ENCODE results near the gene ALDOA. TPM values are rescaled to one million over a fixed set of nuclear protein-coding genes. Genes with fewer than 3 reads are reported as not detected.

ALDOA gene
- total RNA-seq, 2 donors from 2014 or later, result 857 to 918 TPM

DNA sequence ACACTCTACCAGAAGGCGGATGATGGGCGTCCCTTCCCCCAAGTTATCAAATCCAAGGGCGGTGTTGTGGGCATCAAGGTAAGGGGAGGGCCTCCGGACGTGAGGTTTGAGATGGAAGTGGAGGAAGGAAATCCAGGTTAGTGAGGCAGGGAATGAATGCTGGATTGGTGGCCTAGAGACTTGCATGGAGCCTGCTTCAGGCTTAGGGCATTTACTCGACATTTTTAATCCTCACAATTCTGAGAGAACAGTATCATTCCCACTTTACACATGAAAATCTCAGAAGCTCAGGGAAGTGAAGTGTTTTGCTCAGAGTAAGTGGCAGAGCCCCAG, 2.0 kb downstream of the ALDOA start:
- Mint-ChIP-seq H3K27me3 (ENCODE audit: low read depth) (no peaks in the 10 kb centered on the region), H3K9me3 (no peaks in the 10 kb centered on the region), H3K27ac (peak overlapping the region; percentile 89), H3K4me1 (ENCODE audit: low read depth) (peaks cover 45% of the 10 kb centered on the region), H3K4me3 (peak overlapping the region; percentile 99 to 100), H3K36me3 (ENCODE audit: insufficient read depth in 2 of 2) (peaks cover 24 to 45% of the 10 kb centered on the region in 2 donors)
- DNase-seq (no peak), ATAC-seq (replicated peaks in 1 of 2) (no peak)

DNA sequence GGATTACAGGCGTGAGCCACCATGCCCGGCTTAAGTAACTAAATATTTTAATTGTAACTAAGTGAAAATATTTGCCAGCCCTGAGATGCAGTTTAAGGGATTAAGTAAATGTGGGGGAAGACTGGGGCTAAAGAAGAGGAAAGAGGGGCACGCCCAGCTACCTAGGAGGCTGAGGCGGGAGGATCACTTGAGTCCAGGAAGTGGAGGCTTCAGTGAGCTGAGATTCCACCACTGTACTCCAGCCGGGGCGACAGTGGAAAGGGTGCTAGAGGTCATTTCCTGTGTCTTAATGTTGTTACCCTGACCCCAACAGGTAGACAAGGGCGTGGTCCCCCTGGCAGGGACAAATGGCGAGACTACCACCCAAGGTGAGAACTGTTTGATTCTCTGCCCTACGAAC, 2.8 kb downstream of the ALDOA start:
- ATAC-seq (replicated peaks in 1 of 2), result no peak
- H3K4me3 Mint-ChIP-seq, result no peak overlapping the region
- H3K9me3 Mint-ChIP-seq, result no peaks in the 10 kb centered on the region
- peaks cover 43% of the 10 kb centered on the region for H3K4me1 Mint-ChIP-seq (ENCODE audit: low read depth)
- peak overlapping the region; percentile 76 for H3K27ac Mint-ChIP-seq
- no peak for DNase-seq
- H3K36me3 Mint-ChIP-seq (ENCODE audit: insufficient read depth in 2 of 2), result peaks cover 24 to 45% of the 10 kb centered on the region in 2 donors
- H3K27me3 Mint-ChIP-seq (ENCODE audit: low read depth), result no peaks in the 10 kb centered on the region

DNA sequence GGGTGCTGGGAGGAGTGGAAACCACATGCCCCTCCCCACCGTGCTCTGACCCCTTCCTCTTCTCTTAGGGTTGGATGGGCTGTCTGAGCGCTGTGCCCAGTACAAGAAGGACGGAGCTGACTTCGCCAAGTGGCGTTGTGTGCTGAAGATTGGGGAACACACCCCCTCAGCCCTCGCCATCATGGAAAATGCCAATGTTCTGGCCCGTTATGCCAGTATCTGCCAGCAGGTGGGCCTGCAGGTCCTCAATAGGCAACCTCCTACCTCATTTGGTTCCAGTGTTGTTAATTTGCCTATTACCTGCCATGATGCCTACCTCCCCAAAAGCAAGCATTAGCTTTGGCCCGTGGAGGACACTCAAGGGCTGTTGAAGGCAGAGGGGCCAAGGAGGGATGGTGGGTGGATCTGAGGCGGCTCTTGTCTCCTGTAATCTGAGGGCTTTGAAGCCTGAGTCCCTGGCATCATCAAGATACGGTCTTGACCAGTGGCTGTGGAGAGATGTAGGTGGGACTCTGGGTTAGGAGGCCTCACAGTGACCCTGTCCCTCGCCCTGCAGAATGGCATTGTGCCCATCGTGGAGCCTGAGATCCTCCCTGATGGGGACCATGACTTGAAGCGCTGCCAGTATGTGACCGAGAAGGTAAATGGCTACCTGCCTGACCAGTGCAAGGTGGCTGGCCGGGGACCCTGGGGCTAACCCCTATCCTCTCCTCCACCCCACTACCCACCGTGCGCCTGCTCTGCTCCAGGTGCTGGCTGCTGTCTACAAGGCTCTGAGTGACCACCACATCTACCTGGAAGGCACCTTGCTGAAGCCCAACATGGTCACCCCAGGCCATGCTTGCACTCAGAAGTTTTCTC, 3.4 kb downstream of the ALDOA start:
- peak overlapping the region; percentile 76 for H3K27ac Mint-ChIP-seq
- no peaks in the 10 kb centered on the region for H3K9me3 Mint-ChIP-seq
- peaks cover 37% of the 10 kb centered on the region for H3K4me1 Mint-ChIP-seq (ENCODE audit: low read depth)
- peak overlapping the region in 1 of 2 donors; percentile 25 for H3K4me3 Mint-ChIP-seq
- DNase-seq (peak; percentile 47 to 67), ATAC-seq (replicated peaks in 1 of 2) (no peak)
- H3K36me3 Mint-ChIP-seq (ENCODE audit: insufficient read depth in 2 of 2), result peaks cover 24 to 46% of the 10 kb centered on the region in 2 donors
- H3K27me3 Mint-ChIP-seq (ENCODE audit: low read depth), result no peaks in the 10 kb centered on the region

DNA sequence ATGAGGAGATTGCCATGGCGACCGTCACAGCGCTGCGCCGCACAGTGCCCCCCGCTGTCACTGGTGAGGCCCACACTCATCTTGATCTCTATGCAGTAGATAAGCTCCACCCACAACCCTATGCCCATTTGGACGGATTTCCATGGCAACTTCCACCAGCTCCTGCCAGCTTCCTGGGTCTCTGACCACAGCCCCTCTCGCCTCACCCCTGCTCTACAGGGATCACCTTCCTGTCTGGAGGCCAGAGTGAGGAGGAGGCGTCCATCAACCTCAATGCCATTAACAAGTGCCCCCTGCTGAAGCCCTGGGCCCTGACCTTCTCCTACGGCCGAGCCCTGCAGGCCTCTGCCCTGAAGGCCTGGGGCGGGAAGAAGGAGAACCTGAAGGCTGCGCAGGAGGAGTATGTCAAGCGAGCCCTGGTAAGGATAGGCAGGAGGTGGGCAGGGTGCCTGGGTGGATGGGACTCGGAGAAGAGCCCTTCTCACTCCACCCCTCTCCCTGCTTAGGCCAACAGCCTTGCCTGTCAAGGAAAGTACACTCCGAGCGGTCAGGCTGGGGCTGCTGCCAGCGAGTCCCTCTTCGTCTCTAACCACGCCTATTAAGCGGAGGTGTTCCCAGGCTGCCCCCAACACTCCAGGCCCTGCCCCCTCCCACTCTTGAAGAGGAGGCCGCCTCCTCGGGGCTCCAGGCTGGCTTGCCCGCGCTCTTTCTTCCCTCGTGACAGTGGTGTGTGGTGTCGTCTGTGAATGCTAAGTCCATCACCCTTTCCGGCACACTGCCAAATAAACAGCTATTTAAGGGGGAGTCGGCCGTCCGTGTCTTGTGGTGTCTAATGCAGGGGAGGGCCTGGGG, 4.3 kb downstream of the ALDOA start:
- no peak for DNase-seq
- Mint-ChIP-seq H3K36me3 (ENCODE audit: insufficient read depth in 2 of 2) (peaks cover 24 to 43% of the 10 kb centered on the region in 2 donors), H3K9me3 (no peaks in the 10 kb centered on the region), H3K27ac (peak overlapping the region; percentile 47), H3K4me3 (peak overlapping the region in 1 of 2 donors; percentile 16), H3K27me3 (ENCODE audit: low read depth) (no peaks in the 10 kb centered on the region), H3K4me1 (ENCODE audit: low read depth) (peaks cover 41% of the 10 kb centered on the region)
- no peak for ATAC-seq (replicated peaks in 1 of 2)

DNA sequence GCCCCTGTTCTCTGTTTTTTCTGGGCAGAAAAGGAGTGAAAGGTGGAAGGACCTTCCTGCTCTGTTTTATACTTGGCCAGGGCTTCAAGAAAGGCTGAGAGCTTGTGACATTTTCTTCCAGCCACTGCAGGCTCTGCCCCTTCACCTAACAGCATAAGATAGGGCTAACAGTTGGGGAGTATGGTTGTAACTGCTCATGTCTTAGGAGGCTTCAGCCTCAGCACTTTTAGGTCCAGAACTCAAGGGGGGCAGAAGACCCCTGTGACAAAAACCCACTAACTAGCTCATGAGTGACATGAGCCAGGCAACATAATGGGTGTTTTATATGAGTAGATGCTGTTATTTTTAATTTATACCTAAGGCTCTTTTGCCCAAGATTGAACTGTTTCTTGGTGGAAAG, 4.9 kb downstream of the ALDOA start:
- ATAC-seq (replicated peaks in 1 of 2) (no peak), DNase-seq (no peak)
- Mint-ChIP-seq H3K36me3 (ENCODE audit: insufficient read depth in 2 of 2) (peaks cover 23 to 43% of the 10 kb centered on the region in 2 donors), H3K27ac (no peak overlapping the region), H3K4me3 (no peak overlapping the region), H3K4me1 (ENCODE audit: low read depth) (peaks cover 45% of the 10 kb centered on the region), H3K27me3 (ENCODE audit: low read depth) (no peaks in the 10 kb centered on the region), H3K9me3 (no peaks in the 10 kb centered on the region)

DNA sequence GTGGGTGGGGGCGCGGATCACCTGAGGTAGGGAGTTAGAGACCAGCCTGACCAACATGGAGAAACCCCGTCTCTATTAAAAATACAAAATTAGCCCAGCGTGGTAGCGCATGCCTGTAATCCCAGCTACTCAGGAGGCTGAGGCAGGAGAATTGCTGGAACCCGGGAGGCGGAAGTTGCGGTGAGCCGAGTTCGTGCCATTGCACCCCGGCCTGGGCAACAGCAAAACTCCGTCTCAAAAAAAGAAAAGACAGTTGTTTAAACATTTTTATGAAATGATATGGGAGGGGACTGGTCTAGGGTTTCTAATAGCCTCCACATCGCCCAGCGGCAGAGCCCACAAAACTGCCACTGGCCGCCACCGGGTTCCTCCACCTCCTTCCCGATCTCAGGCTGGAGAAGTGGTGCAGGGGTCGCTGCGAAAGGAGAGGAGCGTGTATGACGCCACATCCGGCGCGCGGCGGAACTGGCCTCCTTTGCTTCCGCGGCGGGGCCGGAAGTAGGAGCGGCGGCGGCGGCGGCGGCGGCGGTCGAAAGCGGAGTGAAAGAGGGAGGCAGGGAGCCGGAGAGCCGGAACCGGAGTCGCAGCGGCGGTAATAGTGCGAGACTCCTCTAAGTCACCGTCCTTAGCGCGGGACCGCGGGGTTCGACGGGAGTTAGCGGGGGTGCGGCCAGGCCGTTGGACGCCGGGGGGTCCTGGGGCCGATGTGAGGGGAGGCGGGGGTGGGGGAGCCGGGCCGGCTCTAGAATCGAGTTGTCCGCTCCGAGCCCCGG, 10.1 kb downstream of the ALDOA start, which contains the start of gene PPP4C:
Gene PPP4C, plus strand, starts transcription at position 492 of the 773 bp plus-strand sequence. CDS start 384 bp downstream, outside the sequence.
- peak within 1 kb of the TSS; percentile 93 for H3K27ac Mint-ChIP-seq
- ATAC-seq (replicated peaks in 1 of 2) (peak; percentile 93), DNase-seq (peak; percentile 93 to 95)
- peaks cover 11 to 29% of the 10 kb centered on the region in 2 donors for H3K36me3 Mint-ChIP-seq (ENCODE audit: insufficient read depth in 2 of 2)
- H3K4me1 Mint-ChIP-seq (ENCODE audit: low read depth), result peaks cover 40% of the 10 kb centered on the region
- H3K9me3 Mint-ChIP-seq, result no peaks in the 10 kb centered on the region
- no peaks in the 10 kb centered on the region for H3K27me3 Mint-ChIP-seq (ENCODE audit: low read depth)
- H3K4me3 Mint-ChIP-seq, result peak within 1 kb of the TSS; percentile 97

DNA sequence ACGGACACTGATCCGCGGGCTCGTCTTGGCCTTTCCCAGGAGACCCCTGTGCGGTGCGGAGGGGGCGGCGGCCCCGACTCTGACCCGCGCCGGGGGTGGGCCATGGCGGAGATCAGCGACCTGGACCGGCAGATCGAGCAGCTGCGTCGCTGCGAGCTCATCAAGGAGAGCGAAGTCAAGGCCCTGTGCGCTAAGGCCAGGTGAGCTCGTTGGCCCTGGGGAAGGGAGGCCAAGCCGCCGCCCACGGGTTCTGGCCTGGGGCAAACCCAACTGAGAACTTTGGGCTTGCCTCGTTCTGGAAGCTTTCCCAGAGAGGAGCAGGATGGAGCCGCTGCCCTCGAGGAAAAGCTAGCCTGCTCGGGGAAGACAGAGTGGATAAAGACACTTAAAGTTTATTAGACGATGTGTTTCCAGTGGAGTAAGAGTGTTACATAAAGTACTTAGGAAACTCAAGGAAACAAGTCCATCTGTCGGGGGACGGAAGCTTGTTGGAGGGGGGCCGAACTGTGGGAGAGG, 10.8 kb downstream of the ALDOA start:
- H3K4me1 Mint-ChIP-seq (ENCODE audit: low read depth), result peaks cover 35% of the 10 kb centered on the region
- peaks cover 11 to 28% of the 10 kb centered on the region in 2 donors for H3K36me3 Mint-ChIP-seq (ENCODE audit: insufficient read depth in 2 of 2)
- peak overlapping the region; percentile 93 for H3K27ac Mint-ChIP-seq
- H3K27me3 Mint-ChIP-seq (ENCODE audit: low read depth), result no peaks in the 10 kb centered on the region
- ATAC-seq (replicated peaks in 1 of 2) (peak; percentile 16 to 40), DNase-seq (peak; percentile 36)
- H3K4me3 Mint-ChIP-seq, result peak overlapping the region; percentile 97
- no peaks in the 10 kb centered on the region for H3K9me3 Mint-ChIP-seq

DNA sequence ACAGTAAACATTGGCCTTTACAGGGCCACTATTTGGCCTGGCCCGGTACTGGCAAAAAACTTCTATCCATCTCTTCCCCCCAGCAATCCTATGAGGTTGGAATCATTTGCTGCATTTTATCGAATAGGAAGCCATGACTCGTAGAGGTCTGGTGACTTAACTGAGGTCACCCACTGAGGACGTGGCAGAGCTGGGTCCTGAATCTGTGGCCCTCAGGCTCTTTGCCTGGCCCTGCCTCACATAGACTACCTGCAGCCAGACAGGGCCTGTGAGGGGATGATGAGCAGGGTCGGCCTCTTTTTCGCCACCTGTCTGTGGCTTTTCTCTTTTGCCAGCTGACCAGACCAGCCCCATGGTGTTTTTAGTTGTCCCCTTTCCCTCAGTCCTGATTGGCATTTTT, 12.1 kb downstream of the ALDOA start:
- peaks cover 15 to 28% of the 10 kb centered on the region in 2 donors for H3K36me3 Mint-ChIP-seq (ENCODE audit: insufficient read depth in 2 of 2)
- no peaks in the 10 kb centered on the region for H3K9me3 Mint-ChIP-seq
- peak overlapping the region; percentile 97 for H3K4me3 Mint-ChIP-seq

DNA sequence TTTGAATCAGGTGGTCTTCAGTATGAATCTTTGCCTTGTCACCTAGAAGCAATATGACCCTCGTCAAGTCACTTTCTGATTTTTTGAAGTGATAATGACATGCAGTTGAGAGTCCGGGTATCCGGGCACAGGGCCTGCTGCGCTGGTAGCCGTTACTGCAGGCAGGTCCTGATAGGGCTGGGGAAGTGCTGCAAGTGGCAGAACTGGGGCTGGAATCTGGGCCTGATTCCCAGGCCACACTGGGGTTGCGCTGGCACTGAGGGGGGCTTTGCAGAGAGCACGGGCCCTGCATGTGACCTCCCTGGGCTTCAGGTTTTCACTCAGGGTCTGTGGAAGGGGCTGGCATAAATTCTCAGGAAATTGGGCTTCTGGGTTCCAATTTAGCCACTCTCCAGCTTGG, 13.2 kb downstream of the ALDOA start:
- no peaks in the 10 kb centered on the region for H3K27me3 Mint-ChIP-seq (ENCODE audit: low read depth)
- DNase-seq, result no peak
- peaks cover 34% of the 10 kb centered on the region for H3K4me1 Mint-ChIP-seq (ENCODE audit: low read depth)
- H3K4me3 Mint-ChIP-seq, result no peak overlapping the region
- H3K9me3 Mint-ChIP-seq, result no peaks in the 10 kb centered on the region
- ATAC-seq (replicated peaks in 1 of 2), result no peak
- peaks cover 15 to 30% of the 10 kb centered on the region in 2 donors for H3K36me3 Mint-ChIP-seq (ENCODE audit: insufficient read depth in 2 of 2)
- no peak overlapping the region for H3K27ac Mint-ChIP-seq

More for the DNA sequence above, 12.1 kb downstream of the ALDOA start:
- peaks cover 34% of the 10 kb centered on the region for H3K4me1 Mint-ChIP-seq (ENCODE audit: low read depth)
- H3K27ac Mint-ChIP-seq, result peak overlapping the region; percentile 93
- no peaks in the 10 kb centered on the region for H3K27me3 Mint-ChIP-seq (ENCODE audit: low read depth)
- DNase-seq, result no peak
- no peak for ATAC-seq (replicated peaks in 1 of 2)

DNA sequence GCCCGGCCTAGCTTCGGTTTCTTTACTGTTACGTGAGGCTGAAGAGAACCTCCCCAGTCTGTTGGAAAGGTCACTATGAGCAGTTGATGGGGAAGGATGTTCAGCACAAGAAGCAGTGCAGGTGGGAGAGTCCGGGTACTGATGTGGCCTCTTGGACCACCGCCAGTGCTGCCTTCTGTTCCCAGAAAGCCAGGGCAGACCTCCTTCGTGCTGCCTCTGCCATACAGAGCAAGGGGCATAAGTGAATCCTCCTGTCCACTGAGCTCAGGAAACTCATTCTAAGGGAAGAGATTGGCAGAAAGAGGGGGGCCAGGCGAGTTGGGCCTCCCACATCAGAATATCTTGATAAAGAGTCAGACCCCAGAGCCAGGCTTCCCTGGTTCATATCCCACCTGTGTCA, 13.9 kb downstream of the ALDOA start:
- Mint-ChIP-seq H3K9me3 (no peaks in the 10 kb centered on the region), H3K27me3 (ENCODE audit: low read depth) (no peaks in the 10 kb centered on the region), H3K4me1 (ENCODE audit: low read depth) (peaks cover 32% of the 10 kb centered on the region), H3K4me3 (no peak overlapping the region), H3K27ac (peak overlapping the region; percentile 44), H3K36me3 (ENCODE audit: insufficient read depth in 2 of 2) (peaks cover 17 to 34% of the 10 kb centered on the region in 2 donors)
- DNase-seq, result no peak
- ATAC-seq (replicated peaks in 1 of 2), result no peak

DNA sequence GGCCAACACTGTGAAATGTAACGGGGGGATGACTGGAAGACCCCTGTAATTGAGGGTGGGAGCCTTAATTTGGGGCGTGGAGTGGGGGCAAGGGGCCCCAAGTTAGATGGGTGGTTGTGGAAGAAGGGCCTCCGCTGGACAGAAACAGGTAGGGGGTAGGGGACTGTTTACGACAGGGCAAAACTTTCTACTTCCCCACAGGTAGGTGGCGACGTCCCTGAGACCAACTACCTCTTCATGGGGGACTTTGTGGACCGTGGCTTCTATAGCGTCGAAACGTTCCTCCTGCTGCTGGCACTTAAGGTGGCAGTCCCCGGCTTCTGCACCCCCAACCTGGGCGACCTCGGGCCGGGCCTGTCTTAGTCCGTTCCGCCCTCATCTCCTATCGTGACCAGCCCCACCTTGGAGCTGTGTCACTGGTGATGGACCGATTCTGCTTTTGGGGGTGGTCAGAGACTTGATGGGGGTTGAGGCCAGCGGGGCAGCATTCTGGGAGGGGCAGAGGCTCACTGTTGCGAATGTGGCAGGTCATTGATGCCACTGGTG, 17.1 kb downstream of the ALDOA start:
- no peak for DNase-seq
- no peak for ATAC-seq (replicated peaks in 1 of 2)
- Mint-ChIP-seq H3K27me3 (ENCODE audit: low read depth) (no peaks in the 10 kb centered on the region), H3K4me1 (ENCODE audit: low read depth) (peaks cover 18% of the 10 kb centered on the region), H3K36me3 (ENCODE audit: insufficient read depth in 2 of 2) (peaks cover 10 to 31% of the 10 kb centered on the region in 2 donors), H3K27ac (peak overlapping the region; percentile 4), H3K4me3 (no peak overlapping the region), H3K9me3 (no peaks in the 10 kb centered on the region)

Data from activated T-cell treated with anti-CD3 and anti-CD28 coated beads, Interleukin-2, amount 50 U/mL, for 72 hours (primary cell).